ENCODE measurements around the gene ICAM3.

Gene ICAM3

GRCh38 chr19:10316229-10317044 lies 23.0 kb downstream of the ICAM3 start:
- no peak for DNase-seq
- no peaks in the 10 kb centered on the region for H3K9me3 ChIP-seq (ENCODE audit: insufficient read depth, low read length, severe bottlenecking)
- peaks cover 49% of the 10 kb centered on the region for H3K36me3 ChIP-seq (ENCODE audit: insufficient read depth, low read length)
- no peaks in the 10 kb centered on the region for H3K27me3 ChIP-seq (ENCODE audit: insufficient read depth, low read length, poor library complexity)
- peak overlapping the region in 1 of 2 experiments; percentile 98; a peak in 3 of 4 replicates for H3K4me3 ChIP-seq (ENCODE audit: low read depth in 1 of 2, low read length in 2 of 2)
- H3K79me2 ChIP-seq (ENCODE audit: insufficient read depth, low read length), result peaks cover 16% of the 10 kb centered on the region
- peak; percentile 21 for ATAC-seq (ENCODE audit: insufficient read depth, low read depth)
- TF ChIP-seq EZH2 (IDR thresholded peaks at IDR 0.05; ENCODE audit: borderline replicate concordance, low read depth, low read length, severe bottlenecking) (no peak), CTCF (IDR thresholded peaks at IDR 0.05; ENCODE audit: borderline replicate concordance, extremely low read depth, low read length, poor library complexity, severe bottlenecking) (no peak)
- H3K27ac ChIP-seq (ENCODE audit: low read length), result no peak overlapping the region
- peaks cover 23% of the 10 kb centered on the region for H3K4me1 ChIP-seq (ENCODE audit: insufficient read depth, low read length)
- H3K9ac ChIP-seq (ENCODE audit: low read depth, low read length), result peak overlapping the region; percentile 76
- H4K20me1 ChIP-seq (ENCODE audit: insufficient read depth, low read length), result peaks cover 8% of the 10 kb centered on the region
- H2AFZ ChIP-seq (ENCODE audit: low read depth, low read length), result peak overlapping the region; percentile 91; the same call in 1 of the 2 replicates
- H3K4me2 ChIP-seq (ENCODE audit: insufficient read depth, low read length), result peak overlapping the region; percentile 95

GRCh38 chr19:10315335-10316214 lies 23.8 kb downstream of the ICAM3 start, which contains the start of gene FDX2:
FDX2 (minus strand) TSS chr19:10316015; CDS start chr19:10315996, 19 bp downstream.
- peaks cover 45% of the 10 kb centered on the region for H3K36me3 ChIP-seq (ENCODE audit: insufficient read depth, low read length)
- H3K79me2 ChIP-seq (ENCODE audit: insufficient read depth, low read length), result peaks cover 16% of the 10 kb centered on the region
- H3K27ac ChIP-seq (ENCODE audit: low read length), result peak within 1 kb of the TSS; percentile 66
- H3K4me1 ChIP-seq (ENCODE audit: insufficient read depth, low read length), result peaks cover 23% of the 10 kb centered on the region
- H3K9me3 ChIP-seq (ENCODE audit: insufficient read depth, low read length, severe bottlenecking), result no peaks in the 10 kb centered on the region
- no peak for TF ChIP-seq CTCF (IDR thresholded peaks at IDR 0.05; ENCODE audit: borderline replicate concordance, extremely low read depth, low read length, poor library complexity, severe bottlenecking)
- no peak for TF ChIP-seq EZH2 (IDR thresholded peaks at IDR 0.05; ENCODE audit: borderline replicate concordance, low read depth, low read length, severe bottlenecking)
- H3K4me3 ChIP-seq (ENCODE audit: low read depth in 1 of 2, low read length in 2 of 2), result peak within 1 kb of the TSS; percentile 73 to 98; a peak in 3 of 4 replicates
- ATAC-seq (ENCODE audit: insufficient read depth, low read depth), result peak; percentile 91
- H3K27me3 ChIP-seq (ENCODE audit: insufficient read depth, low read length, poor library complexity), result no peaks in the 10 kb centered on the region
- H3K4me2 ChIP-seq (ENCODE audit: insufficient read depth, low read length), result peak within 1 kb of the TSS; percentile 95
- peak within 1 kb of the TSS; percentile 76 for H3K9ac ChIP-seq (ENCODE audit: low read depth, low read length)
- peak; percentile 89 for DNase-seq
- peak within 1 kb of the TSS; percentile 91 for H2AFZ ChIP-seq (ENCODE audit: low read depth, low read length)
- peaks cover 6% of the 10 kb centered on the region; the same call in 1 of the 2 replicates for H4K20me1 ChIP-seq (ENCODE audit: insufficient read depth, low read length)

- Histone ChIP-seq H3K4me2 (ENCODE audit: insufficient read depth, low read length) (no peak within 1 kb of the TSS), H3K27me3 (ENCODE audit: insufficient read depth, low read length, poor library complexity) (no peaks in the 10 kb centered on the region), H3K4me3 (ENCODE audit: low read depth in 1 of 2, low read length in 2 of 2) (no peak within 1 kb of the TSS), H2AFZ (ENCODE audit: low read depth, low read length) (no peak within 1 kb of the TSS), H3K9ac (ENCODE audit: low read depth, low read length) (no peak within 1 kb of the TSS; the same call in 1 of the 2 replicates), H3K9me3 (ENCODE audit: insufficient read depth, low read length, severe bottlenecking) (no peaks in the 10 kb centered on the region), H3K36me3 (ENCODE audit: insufficient read depth, low read length) (peaks cover 16% of the 10 kb centered on the region), H3K27ac (ENCODE audit: low read length) (no peak within 1 kb of the TSS), H3K4me1 (ENCODE audit: insufficient read depth, low read length) (peaks cover 3% of the 10 kb centered on the region), H4K20me1 (ENCODE audit: insufficient read depth, low read length) (no peaks in the 10 kb centered on the region), H3K79me2 (ENCODE audit: insufficient read depth, low read length) (peaks cover 4% of the 10 kb centered on the region; the same call in 1 of the 2 replicates)
- no peak for DNase-seq
- TF ChIP-seq CTCF (IDR thresholded peaks at IDR 0.05; ENCODE audit: borderline replicate concordance, extremely low read depth, low read length, poor library complexity, severe bottlenecking) (no peak), EZH2 (IDR thresholded peaks at IDR 0.05; ENCODE audit: borderline replicate concordance, low read depth, low read length, severe bottlenecking) (no peak)
- ATAC-seq (ENCODE audit: insufficient read depth, low read depth), result no peak
Measured at GRCh38 chr19:10309423-10309822, 30.0 kb downstream of the ICAM3 start, which contains the start of gene ZGLP1. ZGLP1 (minus strand) TSS chr19:10309815.

Data from DND-41 (cell line).